CD14-positive monocyte (primary cell): ENCODE measurements around the gene POLR3K. TPM values are rescaled to one million over a fixed set of nuclear protein-coding genes. Genes with fewer than 3 reads are reported as not detected.
"Not testable (repeated sequence)": the region's sequence is repeated elsewhere in the genome, so short reads cannot be mapped to it uniquely, and the experiment has no call there.

Experiments used
- DNase-seq, 3 donors: peaks; one replicate each; pipeline ENCODE4 v3.0.0-alpha.2; 2011 to 2022
- H2AFZ ChIP-seq: 2 replicates; pipeline ENCODE4 v1.6.0; 2012; ENCODE audit warnings: mild to moderate bottlenecking, low read depth, low read length, inconsistent platforms; ENCODE audit not compliant: insufficient read depth, poor library complexity, severe bottlenecking
- H3K27ac ChIP-seq, 2 donors: 1 replicate in 1 of 2; 2 replicates in 1 of 2; pipeline ENCODE4 v1.5.1; 2012 to 2013; ENCODE audit warnings: low read length in 2 of 2, control low read depth in 1 of 2, inconsistent platforms in 1 of 2, low read depth in 1 of 2, mild to moderate bottlenecking in 1 of 2
- H3K27me3 ChIP-seq, 2 donors: one replicate each; pipeline versions ENCODE4 v1.6.0 to v1.6.1; 2011 to 2013; ENCODE audit warnings: low read length in 2 of 2; ENCODE audit not compliant: control insufficient read depth in 2 of 2, insufficient read depth in 2 of 2
- H3K36me3 ChIP-seq, 2 donors: replicated peaks in 1 of 2; 1 replicate in 1 of 2; 2 replicates in 1 of 2; pipeline versions ENCODE4 v1.5.1 to v1.6.1; 2012 to 2013; ENCODE audit warnings: low read length in 2 of 2, control low read depth in 1 of 2, inconsistent platforms in 1 of 2, mild to moderate bottlenecking in 1 of 2; ENCODE audit not compliant: insufficient read depth in 2 of 2, control insufficient read depth in 1 of 2
- H3K4me1 ChIP-seq, 2 donors: 1 replicate in 1 of 2; 2 replicates in 1 of 2; pipeline versions ENCODE4 v1.5.1 to v1.6.1; 2012 to 2013; ENCODE audit warnings: low read length in 2 of 2, control low read depth in 1 of 2, inconsistent platforms in 1 of 2, mild to moderate bottlenecking in 1 of 2, moderate library complexity in 1 of 2; ENCODE audit not compliant: insufficient read depth in 2 of 2, control insufficient read depth in 1 of 2
- H3K4me2 ChIP-seq: replicated peaks from 2 replicates; pipeline ENCODE3; 2012; ENCODE audit warnings: low read length, moderate library complexity, mild to moderate bottlenecking; ENCODE audit not compliant: poor library complexity, severe bottlenecking; ENCODE audit errors: extremely low read depth
- H3K4me3 ChIP-seq, 3 experiments: fragments of 200-600 bp in 1 of 3; sonication (generic) in 1 of 3; replicated peaks in 1 of 3; 1 replicate in 2 of 3; 2 replicates in 1 of 3; pipeline ENCODE4 v1.5.1; 2011 to 2013; ENCODE audit warnings: low read length in 3 of 3, mild to moderate bottlenecking in 3 of 3, control low read depth in 2 of 3, low read depth in 2 of 3, inconsistent platforms in 1 of 3, moderate library complexity in 1 of 3
- H3K79me2 ChIP-seq: 2 replicates; pipeline ENCODE4 v1.6.0; 2012; ENCODE audit warnings: mild to moderate bottlenecking, control low read depth, inconsistent platforms, low read length, moderate library complexity; ENCODE audit not compliant: insufficient read depth
- H3K9ac ChIP-seq: 2 replicates; pipeline ENCODE4 v1.6.0; 2017; ENCODE audit warnings: low read length, mild to moderate bottlenecking; ENCODE audit not compliant: insufficient read depth, poor library complexity, severe bottlenecking
- H3K9me3 ChIP-seq, 2 donors: replicated peaks in 1 of 2; 1 replicate in 1 of 2; 2 replicates in 1 of 2; pipeline versions ENCODE4 v1.5.1 to v1.6.1; 2012 to 2013; ENCODE audit warnings: low read length in 2 of 2, control low read depth in 1 of 2; ENCODE audit not compliant: control insufficient read depth in 1 of 2, insufficient read depth in 1 of 2
- H4K20me1 ChIP-seq: 2 replicates; pipeline ENCODE4 v1.6.0; 2012; ENCODE audit warnings: mild to moderate bottlenecking, low read length, control low read depth, moderate library complexity; ENCODE audit not compliant: insufficient read depth
- H3K27ac Mint-ChIP-seq, 7 donors: one replicate each; pipeline ENCODE4 v1.8.0; 2020; ENCODE audit warnings: mild to moderate bottlenecking in 7 of 7, mixed read lengths in 7 of 7, moderate library complexity in 6 of 7, inconsistent platforms in 2 of 7
- H3K27me3 Mint-ChIP-seq, 3 donors: one replicate each; pipeline ENCODE4 v1.8.0; 2021 to 2022; ENCODE audit warnings: low read depth in 3 of 3, mild to moderate bottlenecking in 3 of 3, mixed read lengths in 3 of 3, moderate library complexity in 3 of 3, inconsistent platforms in 1 of 3
- H3K36me3 Mint-ChIP-seq, 2 donors: one replicate each; pipeline ENCODE4 v1.8.0; 2020; ENCODE audit warnings: mixed read lengths in 2 of 2, inconsistent platforms in 1 of 2, mild to moderate bottlenecking in 1 of 2
- H3K4me1 Mint-ChIP-seq: one replicate; pipeline ENCODE4 v1.8.0; 2020; ENCODE audit warnings: mild to moderate bottlenecking, mixed read lengths
- H3K4me3 Mint-ChIP-seq, 2 donors: one replicate each; pipeline ENCODE4 v1.8.0; 2020; ENCODE audit warnings: mild to moderate bottlenecking in 2 of 2, mixed read lengths in 2 of 2, moderate library complexity in 1 of 2
- H3K9me3 Mint-ChIP-seq, 7 donors: one replicate each; pipeline ENCODE4 v1.8.0; 2020 to 2022; ENCODE audit warnings: mixed read lengths in 7 of 7, mild to moderate bottlenecking in 6 of 7, moderate library complexity in 6 of 7, inconsistent platforms in 2 of 7
- WGBS: methylation state at CpG from one replicate; pipeline ENCODE4 v1.1.5; 2013; ENCODE audit warnings: missing lambda C conversion rate; ENCODE audit not compliant: insufficient coverage; 5-methylcytosine and 5-hydroxymethylcytosine counted together
- intact Hi-C, 2 donors: fragments of 100-400 bp; cut with micrococcal nuclease; formaldehyde crosslinking; loops; one replicate each; pipeline versions ENCODE4 v1.15.0 to v1.15.1; 2023
- polyA plus RNA-seq, 3 donors: library from polyadenylated mRNA; depleted of rRNA in 1 of 3; unstranded in 2 of 3; stranded (reverse) in 1 of 3; fragments of 300-500 nt in 2 of 3; fragments of >200 nt in 1 of 3; fragmentation: Illumina TruSeq in 2 of 3; gene quantifications; 1 replicate in 2 of 3; 2 replicates in 1 of 3; pipeline ENCODE4 v1.2.3, GENCODE V29; 2012 to 2021

POLR3K gene
- polyA plus RNA-seq, 3 donors = 9.9 to 20.8 (median 18.7) TPM

DNA sequence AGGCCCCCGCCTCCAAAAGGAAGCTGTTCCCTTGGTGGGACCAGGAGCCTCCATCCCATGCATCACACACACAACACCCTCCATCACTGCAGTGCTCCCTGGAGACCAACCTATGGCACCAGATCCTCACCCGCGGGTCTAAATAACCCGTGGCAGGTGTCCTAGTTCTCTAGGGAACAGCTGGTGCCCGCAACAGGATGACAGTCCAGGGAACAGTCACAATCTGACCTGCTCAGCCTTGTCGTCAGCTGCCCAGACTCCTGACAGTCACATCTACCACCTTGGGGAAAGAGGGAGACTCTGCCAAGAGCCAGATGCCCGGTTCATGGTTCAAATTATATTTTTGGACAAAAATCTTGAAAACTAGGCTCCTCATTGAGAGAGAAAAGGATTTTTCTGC lies 22.8 kb downstream of the POLR3K start:
- H3K27me3 Mint-ChIP-seq, H3K36me3 Mint-ChIP-seq, H2AFZ ChIP-seq, H3K4me2 ChIP-seq, H3K27me3 ChIP-seq, H3K36me3 ChIP-seq, H3K9me3 Mint-ChIP-seq, intact Hi-C loops, H4K20me1 ChIP-seq, H3K79me2 ChIP-seq, H3K9me3 ChIP-seq, H3K9ac ChIP-seq, H3K27ac ChIP-seq, H3K4me3 Mint-ChIP-seq, H3K27ac Mint-ChIP-seq, H3K4me3 ChIP-seq, DNase-seq: not testable (repeated sequence)
- H3K4me1 ChIP-seq = peaks cover 16 to 19% of the 10 kb centered on the region in 2 donors
- H3K4me1 Mint-ChIP-seq = peaks cover 17% of the 10 kb centered on the region
- no CpG with 5 or more reads among the region's 7 CpGs for WGBS

DNA sequence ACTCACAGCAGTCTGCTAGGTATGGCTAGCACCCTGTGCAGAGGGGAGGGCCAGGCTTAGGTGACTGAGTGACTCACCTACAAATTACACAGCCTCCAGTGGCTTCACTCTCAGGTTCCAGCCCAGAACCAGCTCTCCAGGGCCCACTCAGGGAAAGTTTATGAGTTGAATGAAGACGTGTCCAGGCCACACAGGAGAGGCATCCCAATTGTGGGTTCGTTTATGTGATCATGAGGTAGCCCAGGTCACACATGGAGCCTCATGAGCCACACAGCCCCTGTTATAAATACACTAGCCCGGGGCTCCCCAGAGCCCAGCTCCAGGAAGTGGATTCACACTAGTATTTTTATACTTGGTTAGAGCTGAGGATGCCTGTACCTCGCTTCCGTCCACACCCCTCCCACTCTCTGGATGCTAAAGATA lies 27.5 kb downstream of the POLR3K start:
- H3K36me3 Mint-ChIP-seq, H3K9ac ChIP-seq, H3K4me2 ChIP-seq, H3K27ac Mint-ChIP-seq, H2AFZ ChIP-seq, H3K27ac ChIP-seq, H3K9me3 Mint-ChIP-seq, H3K27me3 ChIP-seq, H3K36me3 ChIP-seq, H3K4me1 ChIP-seq, intact Hi-C loops, H3K4me3 Mint-ChIP-seq, H3K9me3 ChIP-seq, DNase-seq, H3K4me3 ChIP-seq, H4K20me1 ChIP-seq, H3K4me1 Mint-ChIP-seq, H3K79me2 ChIP-seq, H3K27me3 Mint-ChIP-seq: not testable (repeated sequence)
- WGBS = no CpG with 5 or more reads among the region's 5 CpGs

DNA sequence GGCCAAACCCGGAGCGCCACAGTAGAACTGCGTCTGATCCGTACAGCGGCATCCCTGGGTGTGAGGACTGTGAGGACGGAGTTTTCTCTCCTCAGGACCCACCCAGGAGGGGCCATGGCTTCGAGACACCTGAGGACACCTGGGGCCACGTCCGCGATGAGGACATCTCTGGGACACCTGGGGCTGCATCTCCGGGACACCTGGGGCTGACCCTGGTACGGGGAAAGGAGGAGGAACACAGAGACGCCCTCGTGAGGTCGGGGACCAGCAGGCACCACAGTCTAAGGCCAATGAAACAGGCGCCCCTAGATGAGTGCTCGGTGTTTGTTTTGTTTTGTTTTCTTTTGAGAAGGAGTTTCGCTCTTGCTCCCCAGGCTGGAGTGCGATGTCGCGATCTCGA lies 29.3 kb downstream of the POLR3K start:
- H3K9me3 ChIP-seq, H3K36me3 ChIP-seq, H3K36me3 Mint-ChIP-seq, H3K4me3 ChIP-seq, H3K4me1 Mint-ChIP-seq, H3K4me2 ChIP-seq, H4K20me1 ChIP-seq, H3K27ac ChIP-seq, DNase-seq, H3K27me3 ChIP-seq, H3K9me3 Mint-ChIP-seq, H3K27me3 Mint-ChIP-seq, H3K9ac ChIP-seq, H3K79me2 ChIP-seq, H2AFZ ChIP-seq, H3K4me1 ChIP-seq, H3K27ac Mint-ChIP-seq, H3K4me3 Mint-ChIP-seq, intact Hi-C loops: not testable (repeated sequence)
- WGBS = 95% methylated on average over 9 of the region's 22 CpGs

DNA sequence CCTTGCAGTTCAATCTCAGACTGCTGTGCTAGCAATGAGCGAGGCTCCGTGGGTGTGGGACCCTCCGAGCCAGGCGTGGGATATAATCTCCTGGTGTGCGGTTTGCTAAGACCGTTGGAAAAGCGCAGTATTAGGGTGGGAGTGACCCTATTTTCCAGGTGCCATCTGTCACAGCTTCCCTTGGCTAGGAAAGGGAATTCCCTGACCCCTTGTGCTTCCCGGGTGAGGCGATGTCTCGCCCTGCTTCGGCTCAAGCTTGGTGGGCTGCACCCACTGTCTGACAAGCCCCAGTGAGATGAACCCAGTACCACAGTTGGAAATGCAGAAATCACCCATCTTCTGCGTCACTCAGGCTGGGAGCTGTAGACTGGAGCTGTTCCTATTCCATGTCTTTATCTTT lies 32.5 kb downstream of the POLR3K start:
- intact Hi-C loops = not testable (repeated sequence)
- WGBS = 94% methylated on average over 6 of the region's 12 CpGs
- peak overlapping the region in 1 of 2 donors; percentile 30 for H3K4me3 Mint-ChIP-seq

More for the DNA sequence above, 32.5 kb downstream of the POLR3K start:
- not testable (repeated sequence) for H3K4me1 Mint-ChIP-seq, H3K9ac ChIP-seq, H3K4me2 ChIP-seq, H3K9me3 ChIP-seq, H4K20me1 ChIP-seq, DNase-seq, H3K27me3 ChIP-seq, H3K4me1 ChIP-seq, H3K27ac ChIP-seq, H3K27me3 Mint-ChIP-seq, H3K36me3 ChIP-seq, H2AFZ ChIP-seq, H3K79me2 ChIP-seq, H3K9me3 Mint-ChIP-seq, H3K4me3 ChIP-seq, H3K36me3 Mint-ChIP-seq, H3K27ac Mint-ChIP-seq
